Mesenchymal stem cell (in vitro differentiated cells and primary cell): ENCODE results near the gene RSPH3.

Source experiments
- DNase-seq: peaks from one replicate; pipeline ENCODE4 v3.0.0-alpha.2; 2013
- H2AFZ ChIP-seq: one replicate; pipeline ENCODE4 v1.6.1; 2013; ENCODE audit warnings: low read depth, mild to moderate bottlenecking, control low read depth, inconsistent platforms, low read length, moderate library complexity
- H2AK5ac ChIP-seq: 2 replicates; pipeline ENCODE4 v1.6.1; 2013; ENCODE audit warnings: low read length, moderate library complexity, mild to moderate bottlenecking, inconsistent platforms; ENCODE audit not compliant: severe bottlenecking
- H2BK120ac ChIP-seq: one replicate; pipeline ENCODE4 v1.6.1; 2013; ENCODE audit warnings: low read depth, mild to moderate bottlenecking, inconsistent platforms, low read length, moderate library complexity
- H2BK12ac ChIP-seq, 2 experiments: one replicate each; pipeline ENCODE4 v1.6.1; 2013; ENCODE audit warnings: inconsistent platforms in 2 of 2, low read length in 2 of 2, mild to moderate bottlenecking in 2 of 2, moderate library complexity in 2 of 2, control low read depth in 1 of 2
- H2BK15ac ChIP-seq: one replicate; pipeline ENCODE4 v1.6.1; 2013; ENCODE audit warnings: mild to moderate bottlenecking, low read depth, inconsistent platforms; ENCODE audit not compliant: poor library complexity, severe bottlenecking
- H2BK5ac ChIP-seq: 2 replicates; pipeline ENCODE4 v1.6.1; 2013; ENCODE audit warnings: low read depth, mild to moderate bottlenecking, low read length, control low read depth, inconsistent platforms; ENCODE audit not compliant: poor library complexity, severe bottlenecking
- H3K14ac ChIP-seq, 2 experiments: one replicate each; pipeline ENCODE4 v1.6.1; 2013; ENCODE audit warnings: inconsistent platforms in 2 of 2, low read length in 2 of 2, control low read depth in 1 of 2, mild to moderate bottlenecking in 1 of 2, moderate library complexity in 1 of 2
- H3K18ac ChIP-seq, 2 experiments: one replicate each; pipeline ENCODE4 v1.6.1; 2013; ENCODE audit warnings: inconsistent platforms in 2 of 2, low read length in 2 of 2, control low read depth in 1 of 2, low read depth in 1 of 2, mild to moderate bottlenecking in 1 of 2
- H3K23ac ChIP-seq, 2 experiments: one replicate each; pipeline ENCODE4 v1.6.1; 2013; ENCODE audit warnings: inconsistent platforms in 2 of 2, low read length in 2 of 2, mild to moderate bottlenecking in 2 of 2, moderate library complexity in 2 of 2, control low read depth in 1 of 2
- H3K27ac ChIP-seq: 2 replicates; pipeline ENCODE4 v1.5.1; 2013; ENCODE audit warnings: mild to moderate bottlenecking, moderate library complexity, low read length, control low read depth, inconsistent platforms; ENCODE audit not compliant: poor library complexity, severe bottlenecking
- H3K27me3 ChIP-seq, 2 experiments: 2 replicates each; pipeline versions ENCODE4 v1.6.1 to v1.7.0; 2013; ENCODE audit warnings: low read length in 2 of 2, mild to moderate bottlenecking in 2 of 2, moderate library complexity in 2 of 2, control low read depth in 1 of 2, inconsistent platforms in 1 of 2; ENCODE audit not compliant: control insufficient read depth in 1 of 2, insufficient read depth in 1 of 2
- H3K36me3 ChIP-seq, 2 experiments: 2 replicates each; pipeline versions ENCODE4 v1.6.1 to v1.7.0; 2013; ENCODE audit warnings: low read length in 2 of 2, control low read depth in 1 of 2, inconsistent platforms in 1 of 2, low read depth in 1 of 2, mild to moderate bottlenecking in 1 of 2; ENCODE audit not compliant: insufficient read depth in 2 of 2, control insufficient read depth in 1 of 2
- H3K4ac ChIP-seq, 2 experiments: one replicate each; pipeline ENCODE4 v1.6.1; 2013; ENCODE audit warnings: inconsistent platforms in 2 of 2, low read length in 2 of 2, mild to moderate bottlenecking in 2 of 2, moderate library complexity in 2 of 2, control low read depth in 1 of 2, low read depth in 1 of 2
- H3K4me1 ChIP-seq: 2 replicates; pipeline ENCODE4 v1.6.1; 2013; ENCODE audit warnings: low read depth, low read length, control low read depth; ENCODE audit not compliant: control insufficient read depth, insufficient read depth
- H3K4me2 ChIP-seq: 2 replicates; pipeline ENCODE4 v1.6.1; 2013; ENCODE audit warnings: low read length, mild to moderate bottlenecking, inconsistent platforms; ENCODE audit not compliant: poor library complexity, severe bottlenecking
- H3K4me3 ChIP-seq, 2 experiments: 2 replicates each; pipeline versions ENCODE4 v1.5.1 to v1.7.0; 2013; ENCODE audit warnings: low read length in 2 of 2, mild to moderate bottlenecking in 2 of 2, control low read depth in 1 of 2, low read depth in 1 of 2; ENCODE audit not compliant: insufficient read depth in 1 of 2
- H3K79me1 ChIP-seq: replicated peaks from 2 replicates; pipeline ENCODE4 v1.6.1; 2013; ENCODE audit warnings: mild to moderate bottlenecking, control low read depth, low read length, inconsistent platforms; ENCODE audit not compliant: poor library complexity, severe bottlenecking
- H3K9ac ChIP-seq: 2 replicates; pipeline ENCODE4 v1.7.0; 2013; ENCODE audit warnings: mild to moderate bottlenecking, low read length, moderate library complexity
- H3K9me3 ChIP-seq: 2 replicates; pipeline ENCODE4 v1.7.0; 2013; ENCODE audit warnings: mild to moderate bottlenecking, low read length; ENCODE audit not compliant: control insufficient read depth
- H4K8ac ChIP-seq: one replicate; pipeline ENCODE4 v1.6.1; 2013; ENCODE audit warnings: inconsistent platforms, mild to moderate bottlenecking, low read length, moderate library complexity
- H4K91ac ChIP-seq: one replicate; pipeline ENCODE4 v1.6.1; 2013; ENCODE audit warnings: mild to moderate bottlenecking, low read length, inconsistent platforms
- WGBS: methylation state at CpG from one replicate; pipeline ENCODE4 v1.1.7; 2013; ENCODE audit warnings: mixed read lengths; 5-methylcytosine and 5-hydroxymethylcytosine counted together

The RSPH3 gene

DNA sequence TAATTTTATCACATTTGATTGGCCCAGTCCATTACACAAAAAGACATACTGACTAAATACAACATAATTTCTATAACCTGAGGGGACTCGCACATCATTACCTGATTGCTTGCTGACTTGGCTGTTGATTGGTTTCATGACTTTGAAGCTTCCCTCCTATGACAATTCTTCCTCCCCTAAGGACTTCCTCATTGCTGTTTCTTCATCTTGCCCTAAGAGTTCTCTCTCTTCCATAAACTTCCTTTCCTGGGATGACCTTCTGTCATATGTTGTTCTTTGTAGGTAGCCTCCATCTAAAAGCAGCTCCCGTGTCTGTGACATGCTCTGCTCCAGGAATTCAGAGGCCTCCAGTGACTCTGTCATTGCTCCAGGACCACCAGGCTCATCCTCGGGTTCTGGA, 22.6 kb downstream of the RSPH3 start:
- Histone ChIP-seq H2AFZ (no peak overlapping the region), H3K4ac (no peak overlapping the region), H4K91ac (no peak overlapping the region), H2BK5ac (no peak overlapping the region), H4K8ac (no peak overlapping the region), H3K4me3 (no peak overlapping the region), H3K9me3 (no peaks in the 10 kb centered on the region), H2BK120ac (no peak overlapping the region), H3K4me2 (no peak overlapping the region), H3K9ac (no peak overlapping the region), H3K4me1 (no peaks in the 10 kb centered on the region), H3K27me3 (no peaks in the 10 kb centered on the region), H3K27ac (no peak overlapping the region), H2BK12ac (no peak overlapping the region), H3K23ac (no peak overlapping the region), H3K18ac (no peak overlapping the region), H2BK15ac (no peak overlapping the region), H3K36me3 (peaks cover 6 to 36% of the 10 kb centered on the region in 2 experiments), H3K79me1 (no peaks in the 10 kb centered on the region), H3K14ac (no peak overlapping the region), H2AK5ac (no peak overlapping the region)
- 92% methylated on average over 3 of the region's 3 CpGs for WGBS
- no peak for DNase-seq

DNA sequence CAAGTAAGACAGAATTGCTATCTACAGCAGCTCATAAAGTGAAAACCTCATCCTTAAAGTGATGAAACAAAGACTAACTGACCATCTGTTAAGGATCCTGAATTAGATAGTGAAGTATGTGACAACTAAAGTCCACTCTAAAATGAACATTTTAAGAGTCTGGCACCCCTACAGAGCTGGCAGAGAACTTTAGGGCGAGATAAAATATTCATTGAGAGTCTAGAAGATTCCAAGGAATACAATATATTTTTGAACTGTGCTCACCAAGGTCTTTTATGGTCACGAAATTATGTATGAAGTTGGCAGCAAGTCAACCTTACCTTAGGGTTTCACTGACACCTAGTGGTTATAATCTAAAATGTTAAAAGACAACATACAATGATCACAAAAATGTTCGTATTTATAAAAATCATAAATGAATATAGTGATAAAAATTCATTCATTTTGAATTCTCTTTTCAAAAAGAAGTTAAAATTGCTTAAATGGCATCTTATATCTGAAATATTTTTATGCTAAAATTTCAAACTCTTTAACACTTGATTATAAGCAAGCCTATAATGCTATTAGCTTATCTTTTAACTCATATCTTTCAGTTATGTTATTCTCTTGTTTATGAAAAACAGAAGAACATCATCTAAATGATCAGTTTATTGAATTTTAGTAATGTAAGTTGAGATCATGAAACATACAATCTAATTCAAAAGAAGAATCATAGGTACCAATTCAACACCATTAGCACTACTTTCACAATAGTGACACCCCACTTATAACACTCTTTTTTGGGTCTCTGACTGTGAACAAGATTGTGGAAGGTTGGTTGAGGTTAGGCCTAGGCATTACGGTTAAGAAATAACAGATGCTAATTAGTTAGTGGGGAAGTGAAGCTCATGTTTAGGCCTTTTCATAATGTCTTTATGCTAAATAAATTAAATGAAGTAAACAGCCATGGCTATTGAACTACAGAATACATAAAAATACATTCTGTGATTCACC, 27.5 kb downstream of the RSPH3 start:
- Histone ChIP-seq H3K9me3 (peaks cover 24% of the 10 kb centered on the region), H4K8ac (no peak overlapping the region), H3K4me1 (no peaks in the 10 kb centered on the region), H3K27me3 (no peaks in the 10 kb centered on the region), H3K4me3 (no peak overlapping the region), H3K18ac (no peak overlapping the region), H4K91ac (no peak overlapping the region), H3K9ac (no peak overlapping the region), H2AK5ac (no peak overlapping the region), H2BK120ac (no peak overlapping the region), H3K14ac (no peak overlapping the region), H2BK5ac (no peak overlapping the region), H3K4me2 (no peak overlapping the region), H2AFZ (no peak overlapping the region), H2BK12ac (no peak overlapping the region), H3K79me1 (no peaks in the 10 kb centered on the region), H3K36me3 (peaks cover 3 to 36% of the 10 kb centered on the region in 2 experiments), H3K27ac (no peak overlapping the region), H2BK15ac (no peak overlapping the region), H3K4ac (no peak overlapping the region), H3K23ac (no peak overlapping the region)
- 50% methylated on average over 2 of the region's 4 CpGs for WGBS
- peak; percentile 61 for DNase-seq

DNA sequence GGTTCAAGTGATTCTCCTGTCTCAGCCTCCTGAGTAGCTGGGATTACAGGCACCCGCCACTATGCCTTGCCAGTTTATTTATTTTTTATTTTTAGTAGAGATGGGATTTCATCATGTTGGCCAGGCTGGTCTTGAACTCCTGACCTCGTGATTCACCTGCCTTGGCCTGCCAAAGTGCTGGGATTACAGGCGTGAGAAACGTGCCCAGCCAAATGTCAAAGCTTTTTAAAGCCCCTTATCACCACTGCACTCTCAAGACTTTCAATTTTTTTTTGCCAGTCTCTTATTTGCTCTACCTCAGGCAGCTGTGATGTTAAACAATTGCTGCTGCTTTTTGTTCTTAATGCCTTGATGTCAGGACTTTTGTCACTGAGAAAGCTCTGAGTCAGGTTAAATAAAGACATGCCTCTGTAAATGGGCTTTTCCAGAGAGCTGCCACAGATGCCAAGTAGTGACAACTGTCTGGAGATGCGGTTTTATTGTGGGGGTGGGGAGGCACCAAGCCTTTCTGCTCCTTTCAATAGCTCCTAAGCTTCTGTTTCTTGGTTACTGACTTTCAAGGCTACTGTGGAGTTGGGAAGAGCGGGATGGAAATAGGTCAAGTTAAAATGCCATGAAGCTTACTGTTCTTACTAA, 29.2 kb downstream of the RSPH3 start:
- Histone ChIP-seq H3K27ac (no peak overlapping the region), H3K4me3 (no peak overlapping the region), H3K4ac (no peak overlapping the region), H3K79me1 (no peaks in the 10 kb centered on the region), H3K9me3 (peaks cover 29% of the 10 kb centered on the region), H2BK12ac (no peak overlapping the region), H3K23ac (no peak overlapping the region), H3K4me1 (no peaks in the 10 kb centered on the region), H3K36me3 (peaks cover under 1 to 22% of the 10 kb centered on the region in 2 experiments), H3K14ac (no peak overlapping the region), H4K91ac (no peak overlapping the region), H3K4me2 (no peak overlapping the region), H4K8ac (no peak overlapping the region), H2AFZ (no peak overlapping the region), H3K9ac (no peak overlapping the region), H2BK5ac (no peak overlapping the region), H2BK15ac (no peak overlapping the region), H2AK5ac (no peak overlapping the region), H3K18ac (no peak overlapping the region), H3K27me3 (no peaks in the 10 kb centered on the region), H2BK120ac (no peak overlapping the region)
- no peak for DNase-seq
- 89% methylated on average over 5 of the region's 6 CpGs for WGBS

DNA sequence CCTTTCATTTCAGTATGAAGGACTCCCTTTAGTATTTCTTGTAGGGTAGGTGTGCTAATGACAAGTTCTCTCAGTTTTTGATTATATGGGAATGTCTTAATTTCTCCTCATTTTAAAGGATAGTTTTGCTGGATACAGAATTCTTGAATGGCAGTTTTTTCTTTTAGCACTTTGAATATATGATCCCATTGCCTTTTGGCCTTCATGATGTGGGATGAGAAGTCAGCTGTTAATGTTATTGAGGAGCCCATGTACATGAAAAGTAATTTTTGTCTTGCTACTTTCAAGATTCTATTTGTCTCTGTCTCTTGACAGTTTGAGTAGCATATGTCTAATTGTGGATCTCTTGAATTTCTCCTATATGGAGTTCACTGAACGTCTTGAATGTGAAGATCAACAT, 30.9 kb downstream of the RSPH3 start:
- H3K36me3 ChIP-seq, result peaks cover 0 to 16% of the 10 kb centered on the region in 2 experiments
- H3K4ac ChIP-seq, result no peak overlapping the region
- no peak overlapping the region for H2BK120ac ChIP-seq
- H2BK12ac ChIP-seq, result no peak overlapping the region
- no peak overlapping the region for H3K4me3 ChIP-seq
- no peaks in the 10 kb centered on the region for H3K79me1 ChIP-seq
- H2AFZ ChIP-seq, result no peak overlapping the region
- no peak overlapping the region for H3K23ac ChIP-seq
- no peak overlapping the region for H4K91ac ChIP-seq
- H2AK5ac ChIP-seq, result no peak overlapping the region
- H3K4me1 ChIP-seq, result no peaks in the 10 kb centered on the region
- no peak overlapping the region for H2BK5ac ChIP-seq
- no peak overlapping the region for H4K8ac ChIP-seq
- no peak overlapping the region for H2BK15ac ChIP-seq
- no peak overlapping the region for H3K14ac ChIP-seq
- H3K27me3 ChIP-seq, result no peaks in the 10 kb centered on the region
- WGBS, result no CpG with 5 or more reads among the region's 1 CpG
- peak; percentile 3 for DNase-seq
- no peak overlapping the region for H3K27ac ChIP-seq
- H3K9ac ChIP-seq, result no peak overlapping the region
- peaks cover 29% of the 10 kb centered on the region for H3K9me3 ChIP-seq
- H3K18ac ChIP-seq, result no peak overlapping the region
- no peak overlapping the region for H3K4me2 ChIP-seq
